SU-DHL-6 (cell line): ENCODE data around the gene TSNAX.

ENCODE experiments used
- EZH2phosphoT487 ChIP-seq: fragments of 200-600 bp; sonication (generic), shearing (Covaris generic); conservative IDR thresholded peaks from 2 replicates; pipeline ENCODE4 v1.6.1; 2018; ENCODE audit warnings: mild to moderate bottlenecking, antibody characterized with exemption, low read length, moderate library complexity, mixed read lengths
- TF ChIP-seq, protein P1 (sequence below): fragments of 200-600 bp; sonication (generic); IDR thresholded peaks from one replicate; pipeline ENCODE4 v1.5.1; 2017; ENCODE audit warnings: antibody characterized with exemption, mild to moderate bottlenecking, low read length, moderate library complexity; ENCODE audit not compliant: insufficient read depth, poor library complexity, severe bottlenecking

DNA sequence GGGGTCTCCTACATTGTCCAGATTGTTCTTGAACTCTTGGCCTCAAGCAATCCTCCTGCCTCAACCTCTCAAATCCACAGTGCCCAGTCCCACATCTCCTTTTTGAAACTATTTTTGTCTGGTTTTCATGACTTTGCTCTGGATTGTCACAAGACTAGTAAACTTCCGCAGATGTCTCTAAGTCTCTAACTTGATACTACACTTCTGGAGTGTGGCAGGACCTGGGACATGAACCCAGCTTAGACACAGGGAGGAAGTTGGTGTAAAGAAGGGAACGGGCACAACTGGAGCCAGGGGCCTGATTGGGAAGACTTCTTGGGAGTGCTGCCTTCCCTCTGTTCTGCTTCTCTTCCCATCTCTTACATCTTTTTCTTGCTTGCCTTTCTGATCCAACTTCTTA lies 81.9 kb downstream of the TSNAX start:
- TF ChIP-seq, protein P1, sequence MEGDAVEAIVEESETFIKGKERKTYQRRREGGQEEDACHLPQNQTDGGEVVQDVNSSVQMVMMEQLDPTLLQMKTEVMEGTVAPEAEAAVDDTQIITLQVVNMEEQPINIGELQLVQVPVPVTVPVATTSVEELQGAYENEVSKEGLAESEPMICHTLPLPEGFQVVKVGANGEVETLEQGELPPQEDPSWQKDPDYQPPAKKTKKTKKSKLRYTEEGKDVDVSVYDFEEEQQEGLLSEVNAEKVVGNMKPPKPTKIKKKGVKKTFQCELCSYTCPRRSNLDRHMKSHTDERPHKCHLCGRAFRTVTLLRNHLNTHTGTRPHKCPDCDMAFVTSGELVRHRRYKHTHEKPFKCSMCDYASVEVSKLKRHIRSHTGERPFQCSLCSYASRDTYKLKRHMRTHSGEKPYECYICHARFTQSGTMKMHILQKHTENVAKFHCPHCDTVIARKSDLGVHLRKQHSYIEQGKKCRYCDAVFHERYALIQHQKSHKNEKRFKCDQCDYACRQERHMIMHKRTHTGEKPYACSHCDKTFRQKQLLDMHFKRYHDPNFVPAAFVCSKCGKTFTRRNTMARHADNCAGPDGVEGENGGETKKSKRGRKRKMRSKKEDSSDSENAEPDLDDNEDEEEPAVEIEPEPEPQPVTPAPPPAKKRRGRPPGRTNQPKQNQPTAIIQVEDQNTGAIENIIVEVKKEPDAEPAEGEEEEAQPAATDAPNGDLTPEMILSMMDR, result no peak
- no peak for TF ChIP-seq EZH2phosphoT487
